Breast epithelium (tissue), 4 donors: ENCODE results near the gene OR4S2. TPM values are rescaled to one million over a fixed set of nuclear protein-coding genes. Genes with fewer than 3 reads are reported as not detected.

Source experiments
- DNase-seq, 2 donors: peaks; one replicate each; pipeline ENCODE4 v3.0.0-alpha.2; 2019; ENCODE audit warnings: low spot score in 2 of 2
- H3K27ac ChIP-seq, 2 donors: fragments of 200-600 bp; sonication (generic) in 1 of 2; one replicate each; pipeline ENCODE4 v1.5.1; 2016 to 2019; ENCODE audit warnings: mild to moderate bottlenecking in 1 of 2
- H3K27me3 ChIP-seq, 2 donors: fragments of 200-600 bp; sonication (generic) in 1 of 2; one replicate each; pipeline versions ENCODE4 v1.5.1 to v1.6.0; 2017 to 2019; ENCODE audit warnings: control low read depth in 1 of 2, mild to moderate bottlenecking in 1 of 2
- H3K36me3 ChIP-seq: fragments of 200-600 bp; one replicate; pipeline ENCODE4 v1.5.1; 2019
- H3K4me1 ChIP-seq, 2 donors: fragments of 200-600 bp; sonication (generic); one replicate each; pipeline ENCODE4 v1.5.1; 2016 to 2019; ENCODE audit warnings: control low read depth in 1 of 2
- H3K4me3 ChIP-seq, 3 donors: fragments of 200-600 bp; sonication (generic); 1 replicate in 2 of 3; 2 replicates in 1 of 3; pipeline ENCODE4 v1.5.1; 2016 to 2019; ENCODE audit warnings: mild to moderate bottlenecking in 3 of 3, moderate library complexity in 2 of 3
- H3K9me3 ChIP-seq, 2 donors: fragments of 200-600 bp; sonication (generic) in 1 of 2; one replicate each; pipeline ENCODE4 v1.5.1; 2016 to 2019; ENCODE audit warnings: control low read depth in 1 of 2
- POLR2A ChIP-seq: fragments of 450-650 bp; IDR thresholded peaks from one replicate; pipeline ENCODE4 v1.6.1; 2016; ENCODE audit warnings: antibody characterized with exemption, mild to moderate bottlenecking, moderate library complexity
- POLR2AphosphoS5 ChIP-seq, 3 donors: sonication (generic); formaldehyde crosslinking; IDR thresholded peaks; one replicate each; pipeline ENCODE4 v1.6.1; 2017; ENCODE audit warnings: antibody characterized with exemption in 3 of 3
- intact Hi-C: fragments of 100-400 bp; cut with DNase I; formaldehyde crosslinking; loops from one replicate; pipeline ENCODE4 v1.15.1; 2023; ENCODE audit warnings: low total_unique reads
- total RNA-seq, 3 donors: library from RNA; depleted of rRNA; stranded (reverse); fragments of >200 nt; gene quantifications; one replicate each; pipeline ENCODE4 v1.1.0, GENCODE V29; 2016
- TF ChIP-seq, protein P1 (sequence below), 3 donors: fragments of 450-650 bp; IDR thresholded peaks; one replicate each; pipeline ENCODE4 v1.5.1; 2016 to 2017; ENCODE audit warnings: antibody characterized with exemption in 3 of 3, mild to moderate bottlenecking in 3 of 3, moderate library complexity in 3 of 3

Gene OR4S2
- total RNA-seq, 3 donors from 2014 or later: not detected

DNA sequence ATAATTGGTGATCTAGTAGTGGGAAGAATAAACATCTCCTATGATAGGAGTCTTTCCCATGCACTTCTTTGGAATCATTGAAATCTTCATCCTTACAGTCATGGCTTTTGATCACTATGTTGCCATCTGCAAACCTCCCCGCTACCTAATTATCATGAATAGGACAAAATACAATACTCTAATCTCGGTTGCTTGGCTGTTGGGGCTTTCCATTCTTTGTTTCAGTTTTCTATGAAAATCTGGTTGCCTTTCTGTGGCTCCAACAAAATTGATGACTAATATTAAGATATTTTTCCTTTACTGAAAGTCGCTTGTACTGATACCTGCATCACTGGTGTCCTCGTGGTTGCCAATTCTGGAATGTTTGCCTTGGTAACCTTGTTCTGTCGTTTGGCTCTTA is 25.7 kb downstream of the OR4S2 start:
- DNase-seq: no peak
- Histone ChIP-seq H3K36me3 (no peaks in the 10 kb centered on the region), H3K4me1 (no peaks in the 10 kb centered on the region), H3K27ac (no peak overlapping the region), H3K27me3 (no peaks in the 10 kb centered on the region), H3K9me3 (no peaks in the 10 kb centered on the region), H3K4me3 (no peak overlapping the region)
- intact Hi-C loops: no loop called here
- TF ChIP-seq POLR2A (no peak), POLR2AphosphoS5 (IDR thresholded peaks at IDR 0.05) (no peak)
- TF ChIP-seq, protein P1, sequence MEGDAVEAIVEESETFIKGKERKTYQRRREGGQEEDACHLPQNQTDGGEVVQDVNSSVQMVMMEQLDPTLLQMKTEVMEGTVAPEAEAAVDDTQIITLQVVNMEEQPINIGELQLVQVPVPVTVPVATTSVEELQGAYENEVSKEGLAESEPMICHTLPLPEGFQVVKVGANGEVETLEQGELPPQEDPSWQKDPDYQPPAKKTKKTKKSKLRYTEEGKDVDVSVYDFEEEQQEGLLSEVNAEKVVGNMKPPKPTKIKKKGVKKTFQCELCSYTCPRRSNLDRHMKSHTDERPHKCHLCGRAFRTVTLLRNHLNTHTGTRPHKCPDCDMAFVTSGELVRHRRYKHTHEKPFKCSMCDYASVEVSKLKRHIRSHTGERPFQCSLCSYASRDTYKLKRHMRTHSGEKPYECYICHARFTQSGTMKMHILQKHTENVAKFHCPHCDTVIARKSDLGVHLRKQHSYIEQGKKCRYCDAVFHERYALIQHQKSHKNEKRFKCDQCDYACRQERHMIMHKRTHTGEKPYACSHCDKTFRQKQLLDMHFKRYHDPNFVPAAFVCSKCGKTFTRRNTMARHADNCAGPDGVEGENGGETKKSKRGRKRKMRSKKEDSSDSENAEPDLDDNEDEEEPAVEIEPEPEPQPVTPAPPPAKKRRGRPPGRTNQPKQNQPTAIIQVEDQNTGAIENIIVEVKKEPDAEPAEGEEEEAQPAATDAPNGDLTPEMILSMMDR (IDR thresholded peaks at IDR 0.05): no peak

- peaks cover 3 to 23% of the 10 kb centered on the region in 2 donors for H3K9me3 ChIP-seq
- no peak overlapping the region for H3K27ac ChIP-seq
- no peak overlapping the region for H3K4me3 ChIP-seq
- DNase-seq: no peak
- no peaks in the 10 kb centered on the region for H3K27me3 ChIP-seq
- intact Hi-C loops: no loop called here
- H3K36me3 ChIP-seq: no peaks in the 10 kb centered on the region
- no peaks in the 10 kb centered on the region for H3K4me1 ChIP-seq
- TF ChIP-seq POLR2AphosphoS5 (IDR thresholded peaks at IDR 0.05) (no peak), POLR2A (no peak)
- TF ChIP-seq, protein P1 (IDR thresholded peaks at IDR 0.05): no peak
Observed at GRCh38 chr11:55697817-55698216, 49.7 kb downstream of the OR4S2 start.

DNA sequence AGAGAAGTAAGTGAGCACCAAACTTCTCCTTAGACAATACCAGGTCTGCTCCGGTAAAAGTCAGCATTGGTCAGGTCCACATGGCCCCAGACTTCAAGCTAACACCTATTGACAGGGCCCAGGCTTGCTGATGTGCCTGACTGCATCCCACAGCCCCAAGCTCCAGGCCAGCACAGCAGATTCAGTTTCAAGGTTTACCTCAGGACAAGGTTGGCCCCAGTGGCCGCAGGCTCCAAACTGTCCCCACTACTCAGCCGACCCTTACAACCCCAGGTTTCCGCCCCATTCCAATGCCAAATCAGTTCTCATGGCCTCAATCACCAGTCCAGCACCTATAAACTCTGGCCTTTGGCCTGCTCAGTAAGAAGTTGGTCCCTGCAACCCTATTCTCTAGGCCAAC is 53.3 kb downstream of the OR4S2 start:
- Histone ChIP-seq H3K36me3 (no peaks in the 10 kb centered on the region), H3K4me1 (no peaks in the 10 kb centered on the region), H3K27me3 (no peaks in the 10 kb centered on the region), H3K27ac (no peak overlapping the region), H3K4me3 (no peak overlapping the region), H3K9me3 (peaks cover 3 to 35% of the 10 kb centered on the region in 2 donors)
- TF ChIP-seq, protein P1 (IDR thresholded peaks at IDR 0.05): no peak
- no peak for TF ChIP-seq POLR2A
- no peak for TF ChIP-seq POLR2AphosphoS5 (IDR thresholded peaks at IDR 0.05)
- no peak for DNase-seq
- intact Hi-C loops: no loop called here

Other genes with a start within 250 kb of the OR4S2 start
- gene OR4C15, start 93.9 kb upstream of the OR4S2 start, total RNA-seq: not detected
- not detected for gene OR4C16, start 76.2 kb upstream of the OR4S2 start, total RNA-seq
- gene OR4C11, start 40.7 kb upstream of the OR4S2 start, total RNA-seq: not detected
- not detected for gene OR4P4, start 13.2 kb upstream of the OR4S2 start, total RNA-seq
- not detected for gene OR4C6, start 13.9 kb downstream of the OR4S2 start, total RNA-seq
- not detected for gene OR5D13, start 125.1 kb downstream of the OR4S2 start, total RNA-seq
- gene OR5D14, start 147.2 kb downstream of the OR4S2 start, total RNA-seq: not detected
- gene OR5L1, start 163.0 kb downstream of the OR4S2 start, total RNA-seq: not detected
- gene OR5D18, start 171.3 kb downstream of the OR4S2 start, total RNA-seq: not detected
- not detected for gene OR5L2, start 178.9 kb downstream of the OR4S2 start, total RNA-seq
- gene OR5D16, start 190.4 kb downstream of the OR4S2 start, total RNA-seq: not detected
- not detected for gene TRIM51, start 235.0 kb downstream of the OR4S2 start, total RNA-seq